Nephron (organoid): ENCODE data around the gene GABRD.

Source experiments
- H3K27ac Mint-ChIP-seq, 3 experiments: 2 replicates each; pipeline ENCODE4 v1.8.0; 2020; ENCODE audit warnings: mixed read lengths in 3 of 3, mild to moderate bottlenecking in 2 of 3, moderate library complexity in 1 of 3
- H3K27me3 Mint-ChIP-seq: 2 replicates; pipeline ENCODE4 v1.8.0; 2021; ENCODE audit warnings: low read depth, mild to moderate bottlenecking, moderate library complexity, mixed read lengths
- H3K36me3 Mint-ChIP-seq: 2 replicates; pipeline ENCODE4 v1.8.0; 2020; ENCODE audit warnings: low read depth, mixed read lengths
- H3K4me1 Mint-ChIP-seq: 2 replicates; pipeline ENCODE4 v1.8.0; 2020; ENCODE audit warnings: mixed read lengths
- H3K4me3 Mint-ChIP-seq, 3 experiments: 2 replicates each; pipeline ENCODE4 v1.8.0; 2020; ENCODE audit warnings: mild to moderate bottlenecking in 3 of 3, mixed read lengths in 3 of 3, moderate library complexity in 2 of 3
- H3K9me3 Mint-ChIP-seq: 2 replicates; pipeline ENCODE4 v1.8.0; 2020; ENCODE audit warnings: mixed read lengths
- CTCF ChIP-seq, 3 experiments: fragments of 200-600 bp; sonication (generic); IDR thresholded peaks; one replicate each; pipeline ENCODE4 v1.5.0; 2021; ENCODE audit warnings: antibody characterized with exemption in 3 of 3; ENCODE audit not compliant: unreplicated experiment in 3 of 3

Gene GABRD

DNA sequence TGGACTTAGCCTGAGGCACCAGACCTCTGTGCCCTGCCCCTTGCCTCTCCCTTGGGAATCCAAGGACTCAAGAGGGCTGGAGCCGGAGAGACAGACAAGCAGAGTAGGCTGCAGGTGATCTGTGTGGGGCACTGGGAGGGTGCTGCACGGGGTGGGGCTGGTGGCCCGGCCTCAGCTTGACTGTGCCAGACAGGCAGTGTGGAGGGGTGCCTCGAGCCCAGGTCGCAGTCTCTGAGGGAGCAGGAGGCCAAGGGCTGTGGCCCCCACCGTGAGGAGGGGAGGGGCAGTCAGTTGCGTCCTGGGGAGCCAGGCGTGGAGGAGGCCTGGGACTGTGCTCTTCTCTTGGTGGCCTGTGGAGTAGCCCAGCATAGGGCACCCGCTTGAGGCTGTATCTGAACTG lies 4.0 kb downstream of the GABRD start:
- Mint-ChIP-seq H3K4me1 (peaks cover 5% of the 10 kb centered on the region), H3K9me3 (peaks cover 3% of the 10 kb centered on the region), H3K27ac (no peak overlapping the region), H3K4me3 (no peak overlapping the region), H3K36me3 (no peaks in the 10 kb centered on the region), H3K27me3 (peaks cover 45% of the 10 kb centered on the region)
- no peak for TF ChIP-seq CTCF (IDR thresholded peaks at IDR 0.05; ENCODE audit: unreplicated experiment in 3 of 3)

DNA sequence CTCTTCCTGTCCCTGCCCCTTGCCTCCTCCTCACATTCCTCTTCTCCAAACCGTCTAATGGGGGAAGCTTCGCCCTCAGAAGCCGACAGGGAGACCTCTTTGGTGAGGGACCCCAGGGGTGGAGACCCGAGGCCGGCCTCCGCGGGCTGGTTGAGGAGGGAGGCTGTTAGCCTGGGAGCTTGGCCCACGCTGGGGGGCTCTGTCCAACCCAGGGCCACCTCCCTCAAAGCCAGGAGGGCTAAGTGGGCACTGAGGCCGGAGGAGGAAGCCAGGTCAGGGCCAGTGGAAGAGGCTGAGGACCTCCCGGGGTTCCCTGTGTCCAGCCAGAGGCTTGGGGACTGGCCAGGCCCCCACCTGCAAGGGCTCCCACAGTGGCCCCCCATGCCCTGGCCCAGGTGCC lies 5.3 kb downstream of the GABRD start:
- H3K36me3 Mint-ChIP-seq = no peaks in the 10 kb centered on the region
- H3K4me3 Mint-ChIP-seq = no peak overlapping the region
- no peak for TF ChIP-seq CTCF (IDR thresholded peaks at IDR 0.05; ENCODE audit: unreplicated experiment in 3 of 3)
- H3K27ac Mint-ChIP-seq = no peak overlapping the region
- no peaks in the 10 kb centered on the region for H3K9me3 Mint-ChIP-seq
- H3K4me1 Mint-ChIP-seq = no peaks in the 10 kb centered on the region
- H3K27me3 Mint-ChIP-seq = peaks cover 40% of the 10 kb centered on the region

GRCh38 chr1:2024887-2025286 lies 5.7 kb downstream of the GABRD start:
- no peaks in the 10 kb centered on the region for H3K36me3 Mint-ChIP-seq
- no peak overlapping the region for H3K4me3 Mint-ChIP-seq
- no peak overlapping the region for H3K27ac Mint-ChIP-seq
- H3K4me1 Mint-ChIP-seq = no peaks in the 10 kb centered on the region
- no peak for TF ChIP-seq CTCF (IDR thresholded peaks at IDR 0.05; ENCODE audit: unreplicated experiment in 3 of 3)
- no peaks in the 10 kb centered on the region for H3K9me3 Mint-ChIP-seq
- peaks cover 37% of the 10 kb centered on the region for H3K27me3 Mint-ChIP-seq

DNA sequence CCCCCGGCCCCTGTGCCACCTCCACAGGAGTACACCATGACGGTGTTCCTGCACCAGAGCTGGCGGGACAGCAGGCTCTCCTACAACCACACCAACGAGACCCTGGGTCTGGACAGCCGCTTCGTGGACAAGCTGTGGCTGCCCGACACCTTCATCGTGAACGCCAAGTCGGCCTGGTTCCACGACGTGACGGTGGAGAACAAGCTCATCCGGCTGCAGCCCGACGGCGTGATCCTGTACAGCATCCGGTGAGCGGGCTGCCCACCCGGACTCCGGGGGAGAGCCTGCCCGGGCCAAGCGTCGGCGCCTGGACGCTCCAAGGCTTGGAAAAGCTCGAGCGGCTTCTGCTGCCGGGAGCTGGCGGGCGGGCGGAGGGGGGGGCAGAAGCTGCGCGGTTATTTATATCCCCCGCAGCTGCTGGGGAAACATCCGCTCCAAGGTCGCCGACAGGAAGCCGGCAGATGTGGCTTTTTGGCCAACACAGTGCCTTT lies 6.4 kb downstream of the GABRD start:
- H3K9me3 Mint-ChIP-seq = no peaks in the 10 kb centered on the region
- no peak for TF ChIP-seq CTCF (IDR thresholded peaks at IDR 0.05; ENCODE audit: unreplicated experiment in 3 of 3)
- no peaks in the 10 kb centered on the region for H3K36me3 Mint-ChIP-seq
- H3K27me3 Mint-ChIP-seq = peaks cover 31% of the 10 kb centered on the region
- no peak overlapping the region for H3K4me3 Mint-ChIP-seq
- H3K4me1 Mint-ChIP-seq = peaks cover 1% of the 10 kb centered on the region
- H3K27ac Mint-ChIP-seq = no peak overlapping the region

DNA sequence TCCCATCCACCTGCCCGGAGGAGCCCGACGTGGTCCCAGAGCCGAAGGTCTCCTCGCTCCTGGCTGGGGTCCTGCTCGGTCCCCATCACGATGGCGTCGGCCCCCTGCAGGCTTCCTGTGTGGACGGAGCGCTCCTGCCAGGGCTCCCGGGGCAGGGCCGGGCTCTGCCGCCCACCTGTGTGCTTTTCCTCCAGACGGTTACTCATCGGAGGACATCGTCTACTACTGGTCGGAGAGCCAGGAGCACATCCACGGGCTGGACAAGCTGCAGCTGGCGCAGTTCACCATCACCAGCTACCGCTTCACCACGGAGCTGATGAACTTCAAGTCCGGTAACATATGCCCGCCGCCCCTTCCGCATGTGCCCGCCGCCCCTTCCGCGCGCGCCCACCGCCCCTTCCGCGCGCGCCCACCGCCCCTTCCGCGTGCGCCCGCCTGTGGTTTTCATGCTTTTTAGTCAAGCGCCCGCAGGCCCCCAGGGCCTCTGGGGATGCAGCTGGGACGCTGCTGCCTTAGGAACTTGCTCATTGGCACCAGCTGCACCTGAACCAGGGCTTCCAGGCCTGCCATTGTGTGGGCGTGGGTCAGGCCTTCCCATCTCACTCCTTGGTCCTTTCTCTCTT lies 8.9 kb downstream of the GABRD start:
- Mint-ChIP-seq H3K27ac (no peak overlapping the region), H3K9me3 (no peaks in the 10 kb centered on the region), H3K36me3 (no peaks in the 10 kb centered on the region), H3K27me3 (peaks cover 14% of the 10 kb centered on the region), H3K4me3 (no peak overlapping the region), H3K4me1 (peaks cover 5% of the 10 kb centered on the region)
- TF ChIP-seq CTCF (IDR thresholded peaks at IDR 0.05; ENCODE audit: unreplicated experiment in 3 of 3) = no peak

DNA sequence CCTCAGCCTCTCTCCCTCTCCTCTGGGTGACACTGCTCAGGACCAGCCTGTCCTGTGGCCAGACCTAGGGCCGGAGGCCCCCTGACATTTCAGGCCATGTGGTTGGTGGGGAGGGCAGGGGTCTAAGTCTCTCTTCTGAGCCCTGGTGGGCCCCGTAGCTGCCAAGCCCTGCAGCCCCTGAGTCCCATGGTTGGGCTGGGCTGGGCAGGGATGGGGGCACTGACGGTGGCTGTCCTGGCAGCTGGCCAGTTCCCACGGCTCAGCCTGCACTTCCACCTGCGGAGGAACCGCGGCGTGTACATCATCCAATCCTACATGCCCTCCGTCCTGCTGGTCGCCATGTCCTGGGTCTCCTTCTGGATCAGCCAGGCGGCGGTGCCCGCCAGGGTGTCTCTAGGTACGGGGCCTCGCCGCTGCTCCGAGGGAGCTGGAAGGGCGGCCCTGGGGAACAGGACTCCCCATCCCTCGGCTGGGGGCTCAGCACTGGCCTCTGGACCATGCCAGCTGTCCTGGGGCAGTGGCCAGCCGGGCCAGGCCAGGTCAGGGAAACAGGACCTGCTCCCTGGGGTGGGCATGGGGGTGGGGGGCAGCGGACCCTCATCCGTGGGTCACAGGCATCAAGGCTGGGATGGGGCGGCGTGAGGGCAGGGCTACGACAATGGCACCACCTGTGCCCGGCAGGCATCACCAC lies 9.9 kb downstream of the GABRD start:
- H3K4me3 Mint-ChIP-seq = no peak overlapping the region
- peaks cover 14% of the 10 kb centered on the region for H3K27me3 Mint-ChIP-seq
- peaks cover 5% of the 10 kb centered on the region for H3K4me1 Mint-ChIP-seq
- no peaks in the 10 kb centered on the region for H3K36me3 Mint-ChIP-seq
- TF ChIP-seq CTCF (IDR thresholded peaks at IDR 0.05; ENCODE audit: unreplicated experiment in 3 of 3) = no peak
- H3K9me3 Mint-ChIP-seq = no peaks in the 10 kb centered on the region
- H3K27ac Mint-ChIP-seq = no peak overlapping the region
